ENCODE results near the gene ATP2A3.
"Not testable (repeated sequence)": the region's sequence is repeated elsewhere in the genome, so short reads cannot be mapped to it uniquely, and the experiment has no call there.

ATP2A3 gene

DNA sequence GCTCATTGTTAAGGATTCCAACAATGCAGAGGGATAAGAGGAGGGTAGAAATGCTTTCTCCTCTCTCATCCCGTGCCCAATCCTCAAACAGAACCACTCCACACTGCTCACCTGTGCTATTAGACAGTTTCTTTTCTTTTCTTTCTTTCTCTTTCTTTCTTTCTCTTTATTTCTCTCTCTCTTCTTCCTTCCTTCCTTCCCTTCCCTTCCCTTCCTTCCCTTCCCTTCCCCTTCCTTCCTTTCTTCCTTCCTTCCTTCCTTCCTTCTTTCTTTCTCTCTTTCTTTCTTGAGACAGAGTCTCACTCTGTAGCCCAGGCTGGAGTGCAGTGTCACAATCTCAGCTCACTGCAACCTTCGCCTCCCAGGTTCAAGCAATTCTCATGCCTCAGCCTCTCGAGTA lies 27.5 kb upstream of the ATP2A3 start:
- not testable (repeated sequence) for DNase-seq (ENCODE audit: low spot score)

DNA sequence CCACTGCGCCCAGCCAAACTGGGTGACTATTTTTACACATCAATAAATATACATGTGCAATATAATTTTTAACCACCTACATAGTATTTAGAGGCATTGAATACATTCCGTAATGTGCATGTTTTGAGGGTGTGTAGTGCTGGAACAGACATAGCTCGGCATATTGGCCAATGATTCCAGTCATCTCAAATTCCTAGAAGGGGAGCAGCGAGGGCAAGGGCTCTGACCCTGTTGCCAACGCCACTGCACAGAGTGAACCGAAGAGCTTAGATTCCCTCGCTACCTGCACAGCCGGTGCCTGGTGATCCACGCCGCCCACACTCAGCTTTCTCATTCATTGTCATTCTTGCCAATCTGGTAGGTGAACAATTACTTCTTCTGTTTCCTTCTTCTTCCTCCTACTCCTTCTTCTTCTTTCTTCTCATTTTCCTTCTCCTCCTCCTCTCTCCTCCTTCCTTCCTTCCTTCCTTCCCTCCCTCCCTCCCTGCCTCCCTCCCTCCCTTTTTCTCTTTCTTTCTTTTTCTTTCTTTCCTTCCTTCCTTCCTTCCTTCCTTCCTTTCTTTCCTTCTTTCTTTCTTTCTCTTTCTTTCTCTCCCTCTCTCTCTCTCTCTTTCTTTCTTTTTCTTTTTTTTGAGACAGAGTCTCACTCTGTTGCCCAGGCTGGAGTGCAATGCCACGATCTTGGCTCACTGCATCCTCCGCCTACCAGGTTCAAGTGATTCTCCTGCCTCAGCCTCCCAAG lies 26.3 kb upstream of the ATP2A3 start:
- no peak for DNase-seq (ENCODE audit: low spot score)

DNA sequence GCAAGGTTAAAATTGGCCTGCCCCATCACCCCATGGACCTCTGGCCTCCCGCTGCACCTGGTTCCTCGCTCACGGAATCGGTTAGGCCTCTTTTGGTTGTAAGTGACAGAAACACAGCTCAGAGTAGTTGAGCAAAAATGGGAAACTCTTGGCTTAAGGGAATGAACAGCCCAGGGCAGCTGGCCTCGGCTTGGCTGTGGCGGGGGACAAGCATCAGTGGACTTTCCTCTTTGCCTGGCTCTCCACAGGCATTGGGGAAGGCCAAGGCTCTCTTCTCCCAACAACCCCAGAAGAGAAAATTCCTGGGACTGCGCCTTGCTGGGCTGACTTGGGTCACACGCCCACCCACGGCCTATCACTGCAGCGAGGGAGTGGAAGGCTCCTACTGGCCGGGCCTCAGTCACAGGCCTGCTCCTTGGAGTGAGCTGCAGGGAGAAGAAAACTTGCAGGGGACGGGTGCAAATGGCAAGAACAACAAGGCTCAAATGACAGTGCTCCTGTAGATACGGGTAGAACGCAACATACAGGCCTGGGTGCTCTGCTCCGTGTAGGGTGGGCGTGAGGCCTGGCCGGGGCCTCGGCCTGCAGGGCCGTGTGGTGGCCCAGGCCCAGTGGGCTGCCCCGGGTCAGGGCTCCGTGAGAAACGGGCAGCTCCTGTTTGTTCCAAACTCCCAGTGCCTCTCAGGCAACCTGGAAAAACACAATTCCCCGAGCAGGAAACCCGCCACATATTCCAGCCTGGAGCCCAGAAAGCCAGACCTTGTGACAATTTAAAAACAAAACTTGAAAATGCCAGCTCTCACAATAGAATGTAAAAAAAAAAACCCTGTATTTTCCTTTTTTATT lies 25.0 kb upstream of the ATP2A3 start:
- no peak for DNase-seq (ENCODE audit: low spot score)

GRCh38 chr17:3988297-3989040 lies 24.2 kb upstream of the ATP2A3 start:
- DNase-seq (ENCODE audit: low spot score): no peak

DNA sequence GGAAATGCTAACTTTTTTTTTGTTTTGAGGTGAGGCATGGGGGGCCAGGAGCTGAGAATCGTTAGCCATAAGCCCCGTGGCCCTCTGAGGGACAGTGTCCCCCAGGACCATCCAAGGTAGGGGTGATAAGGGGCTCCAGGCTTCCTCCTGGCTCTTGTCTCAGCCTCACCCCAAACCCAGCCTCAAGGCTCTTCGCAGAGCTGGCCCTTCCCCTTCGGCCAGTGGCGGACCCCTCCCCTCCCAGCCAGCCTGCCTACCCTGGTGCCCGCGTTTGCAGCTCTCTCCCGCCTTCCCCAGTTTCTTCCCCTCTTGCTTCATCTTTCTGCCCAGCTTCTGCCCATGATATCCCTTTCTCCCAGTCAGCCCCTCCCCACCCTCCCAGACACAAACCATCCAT lies 22.7 kb upstream of the ATP2A3 start:
- DNase-seq (ENCODE audit: low spot score): no peak

GRCh38 chr17:3986270-3986938 lies 22.2 kb upstream of the ATP2A3 start:
- DNase-seq (ENCODE audit: low spot score): no peak

GRCh38 chr17:3985846-3986245 lies 21.6 kb upstream of the ATP2A3 start:
- DNase-seq (ENCODE audit: low spot score): no peak

- DNase-seq (ENCODE audit: low spot score): no peak
Measured at GRCh38 chr17:3983606-3984484, 19.6 kb upstream of the ATP2A3 start.

- DNase-seq (ENCODE audit: low spot score): no peak
Measured at GRCh38 chr17:3982541-3983017, 18.3 kb upstream of the ATP2A3 start.

GRCh38 chr17:3982113-3982512 lies 17.9 kb upstream of the ATP2A3 start:
- DNase-seq (ENCODE audit: low spot score): no peak

DNA sequence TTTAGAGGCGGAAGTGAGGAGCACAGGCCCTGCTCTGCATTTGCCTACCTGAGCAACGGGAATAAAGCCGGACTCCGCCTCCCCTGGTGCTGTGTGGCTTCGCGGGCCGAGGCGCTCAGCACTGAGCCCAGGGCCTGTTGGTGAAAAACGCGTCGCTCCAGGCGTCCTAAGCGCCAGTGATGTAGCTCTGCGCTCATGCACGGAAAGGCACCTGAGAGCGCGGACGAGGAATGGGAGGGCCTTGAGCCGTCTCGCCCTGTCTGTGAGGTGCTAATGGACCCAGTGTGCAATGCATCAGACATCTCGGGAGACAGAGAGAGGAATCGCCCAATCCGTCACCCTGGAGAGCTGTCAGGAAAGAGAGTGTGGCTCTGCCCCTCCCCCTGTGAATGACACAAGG lies 17.2 kb upstream of the ATP2A3 start:
- no peak for DNase-seq (ENCODE audit: low spot score)

DNA sequence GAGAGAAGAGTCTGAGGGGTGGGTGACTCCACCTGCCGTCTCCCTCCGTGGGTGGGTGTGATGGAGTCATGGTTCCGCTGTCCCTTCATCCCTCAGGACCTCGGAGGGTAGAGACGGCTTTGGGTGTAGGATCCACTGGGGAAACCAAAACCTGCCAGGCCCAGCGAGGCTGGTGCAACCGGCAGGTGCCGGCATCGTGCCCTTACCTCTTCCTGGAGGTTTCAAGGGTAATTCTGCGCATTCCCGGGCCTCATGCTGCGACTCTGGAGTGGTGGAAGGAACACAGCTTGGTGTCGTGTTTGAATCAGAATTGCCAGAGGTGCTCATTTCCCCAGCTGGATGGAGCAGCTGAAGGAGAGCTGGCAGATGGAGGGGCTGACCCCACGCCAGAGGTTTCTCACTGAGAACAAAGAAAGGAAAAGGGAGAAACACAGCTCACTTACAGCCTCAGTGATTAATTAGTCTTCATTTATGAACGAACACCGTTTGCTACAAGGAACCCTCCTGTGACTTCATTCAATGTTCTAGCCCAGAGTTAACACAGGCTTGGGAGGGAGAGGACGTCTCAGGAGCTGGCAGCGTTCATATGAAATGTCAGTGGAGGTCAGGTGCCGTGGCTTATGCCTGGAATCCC lies 16.3 kb upstream of the ATP2A3 start:
- no peak for DNase-seq (ENCODE audit: low spot score)

DNA sequence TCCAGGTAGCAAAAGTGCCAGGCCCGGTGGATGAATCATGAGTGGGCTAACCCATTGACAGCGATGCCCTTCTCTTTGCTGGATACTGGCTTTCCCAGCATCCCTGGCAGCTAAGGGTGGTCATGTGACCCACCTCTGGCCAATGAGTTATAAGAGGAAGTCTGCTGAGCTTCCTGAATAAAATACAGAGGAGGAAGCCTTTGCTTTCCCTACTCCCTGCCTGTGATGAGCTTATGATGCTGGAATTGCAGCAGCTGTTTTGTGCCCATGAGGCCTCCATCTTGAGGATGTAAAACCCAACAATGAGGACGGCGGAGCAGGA lies 15.0 kb upstream of the ATP2A3 start:
- DNase-seq (ENCODE audit: low spot score): no peak

GRCh38 chr17:3978421-3979289 lies 14.4 kb upstream of the ATP2A3 start:
- no peak for DNase-seq (ENCODE audit: low spot score)

DNA sequence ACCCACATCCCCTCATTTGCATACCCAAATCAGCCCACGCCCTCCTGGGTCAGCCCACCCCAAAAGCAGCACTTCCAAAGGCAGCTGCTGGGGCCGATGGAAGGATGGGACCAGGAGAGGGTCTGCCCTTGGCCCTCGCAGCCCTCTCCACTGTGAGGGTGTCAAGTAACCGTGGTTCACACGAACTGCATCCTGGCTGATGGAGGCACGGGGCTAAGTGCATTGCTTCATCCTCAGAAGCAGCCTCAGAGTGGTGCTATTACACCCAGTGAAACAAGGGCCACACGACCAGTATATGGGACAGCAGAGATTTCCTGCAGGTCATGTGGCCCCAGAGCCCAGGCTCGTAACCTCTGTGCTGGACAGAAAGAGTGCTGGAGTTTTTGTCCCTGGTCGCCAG lies 13.2 kb upstream of the ATP2A3 start:
- DNase-seq (ENCODE audit: low spot score): no peak

GRCh38 chr17:3976675-3977171 lies 12.5 kb upstream of the ATP2A3 start:
- DNase-seq (ENCODE audit: low spot score): no peak

GRCh38 chr17:3974980-3975379 lies 10.7 kb upstream of the ATP2A3 start:
- DNase-seq (ENCODE audit: low spot score): no peak

GRCh38 chr17:3974138-3974687 lies 10.0 kb upstream of the ATP2A3 start:
- DNase-seq (ENCODE audit: low spot score): no peak

GRCh38 chr17:3973495-3974137 lies 9.4 kb upstream of the ATP2A3 start:
- DNase-seq (ENCODE audit: low spot score): no peak

Measured in CD4-positive, alpha-beta T cell treated with Interleukin-15 for 4 hours (primary cell).